HG02571 (cell line): Measurements from ENCODE around the gene KCTD21.
"Not testable (repeated sequence)": the region's sequence is repeated elsewhere in the genome, so short reads cannot be mapped to it uniquely, and the experiment has no call there.

Experiments used
- ATAC-seq: cut with Tn5 transposase; IDR thresholded peaks from one replicate; pipeline ENCODE4 v1.9.1; 2021; ENCODE audit warnings: mild to moderate bottlenecking, moderate library complexity; ENCODE audit not compliant: unreplicated experiment

The KCTD21 gene

DNA sequence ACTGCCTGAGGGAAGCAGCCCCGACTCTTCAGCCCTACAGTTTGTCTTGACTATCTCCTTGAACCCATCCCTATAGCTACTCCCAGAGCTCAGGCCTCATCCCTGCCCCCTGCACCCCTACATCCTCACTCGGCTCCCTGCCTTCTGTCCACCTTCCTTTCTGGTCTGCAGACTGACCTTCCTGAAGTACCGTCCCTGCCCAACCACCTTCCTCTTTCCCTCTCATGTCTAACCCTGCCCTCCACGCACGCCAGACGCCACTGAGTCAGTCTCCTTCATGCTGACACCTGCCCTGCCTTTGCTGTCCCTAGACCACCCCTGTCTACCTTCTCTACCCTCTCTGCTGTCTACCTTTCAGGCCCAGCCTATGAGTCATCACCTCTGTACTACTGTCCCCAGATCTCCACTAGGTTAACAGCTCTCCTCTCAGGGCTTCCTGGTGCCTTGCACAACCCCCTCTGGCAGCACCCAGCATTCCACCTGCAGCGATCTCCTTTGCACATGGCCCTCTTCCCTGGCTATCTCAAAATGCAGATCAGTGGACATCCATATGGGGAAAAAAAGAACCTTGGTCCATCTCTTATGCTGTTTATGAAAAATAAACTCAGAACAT lies 8.9 kb downstream of the KCTD21 start:
- no peak for ATAC-seq

DNA sequence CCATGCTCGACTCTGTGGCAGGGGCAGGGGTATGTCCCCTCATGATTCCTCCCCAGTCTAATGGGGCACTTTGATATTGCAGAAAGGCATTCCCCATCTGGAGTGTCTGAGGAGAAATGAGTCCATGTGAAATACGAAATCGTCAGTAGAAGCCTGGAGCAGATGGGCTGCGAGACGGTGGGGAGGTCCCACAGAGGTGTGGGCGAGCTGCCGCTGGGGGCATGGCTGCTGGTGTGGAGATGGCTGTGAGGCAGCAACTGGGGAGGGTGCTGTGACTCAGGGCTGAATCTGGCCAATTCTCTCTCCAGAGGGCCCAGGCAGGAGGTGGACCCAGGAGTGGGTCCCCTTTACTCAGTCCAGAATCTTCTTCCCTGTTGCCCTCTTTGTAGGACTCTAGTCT lies 11.2 kb downstream of the KCTD21 start:
- no peak for ATAC-seq

DNA sequence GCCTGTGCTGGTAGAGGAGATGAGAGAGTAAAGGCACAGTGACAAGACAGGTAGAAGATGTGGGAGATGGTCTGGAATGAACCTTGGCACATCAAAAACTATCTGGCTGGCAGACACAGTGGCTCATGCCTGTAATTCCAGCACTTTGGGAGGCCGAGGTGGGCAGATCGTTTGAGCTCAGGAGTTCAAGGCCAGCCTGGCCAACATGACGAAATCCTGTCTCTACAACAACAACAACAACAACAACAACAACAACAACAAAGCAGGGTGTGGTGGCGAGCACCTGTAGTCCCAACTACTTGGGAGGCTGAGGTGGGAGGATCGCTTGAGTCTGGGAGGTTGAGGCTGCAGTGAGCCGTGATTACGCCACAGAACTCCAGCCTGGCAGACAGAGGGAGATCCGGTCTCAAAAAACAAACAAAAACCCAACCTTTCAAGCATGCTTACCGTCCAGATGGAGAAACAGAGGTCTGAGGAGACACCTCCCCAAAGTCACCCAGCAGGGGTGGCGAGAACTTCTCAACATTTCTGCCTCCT lies 11.8 kb downstream of the KCTD21 start:
- ATAC-seq, result no peak

DNA sequence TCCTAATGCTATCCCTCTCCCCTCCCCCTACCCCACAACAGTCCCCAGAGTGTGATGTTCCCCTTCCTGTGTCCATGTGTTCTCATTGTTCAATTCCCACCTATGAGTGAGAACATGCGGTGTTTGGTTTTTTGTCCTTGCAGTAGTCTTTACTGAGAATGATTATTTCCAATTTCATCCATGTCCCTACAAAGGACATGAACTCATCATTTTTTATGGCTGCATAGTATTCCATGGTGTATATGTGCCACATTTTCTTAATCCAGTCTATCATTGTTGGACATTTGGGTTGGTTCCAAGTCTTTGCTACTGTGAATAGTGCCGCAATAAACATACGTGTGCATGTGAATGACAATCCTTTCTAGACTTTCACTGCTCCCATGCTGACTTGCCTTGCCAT lies 12.6 kb downstream of the KCTD21 start:
- ATAC-seq, result not testable (repeated sequence)

DNA sequence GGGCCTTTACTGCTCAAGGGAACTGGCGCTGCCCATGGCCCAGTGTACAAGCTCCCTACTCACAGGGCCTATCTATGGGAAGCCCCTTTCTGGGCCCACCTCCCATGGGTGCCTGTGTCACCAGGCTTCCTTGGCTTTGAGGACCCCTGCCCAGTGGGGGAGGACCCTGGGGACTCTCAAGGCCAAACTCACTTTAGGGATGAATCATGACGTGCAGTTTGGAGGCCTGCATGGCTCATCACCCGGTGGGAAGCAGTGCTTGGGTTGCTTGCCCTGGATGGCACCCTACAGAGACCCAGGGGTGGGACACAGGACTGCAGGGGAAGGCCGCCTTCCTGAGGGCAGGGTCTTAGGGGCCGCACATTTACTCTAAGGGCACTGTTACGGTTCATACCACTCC lies 16.5 kb downstream of the KCTD21 start:
- no peak for ATAC-seq

DNA sequence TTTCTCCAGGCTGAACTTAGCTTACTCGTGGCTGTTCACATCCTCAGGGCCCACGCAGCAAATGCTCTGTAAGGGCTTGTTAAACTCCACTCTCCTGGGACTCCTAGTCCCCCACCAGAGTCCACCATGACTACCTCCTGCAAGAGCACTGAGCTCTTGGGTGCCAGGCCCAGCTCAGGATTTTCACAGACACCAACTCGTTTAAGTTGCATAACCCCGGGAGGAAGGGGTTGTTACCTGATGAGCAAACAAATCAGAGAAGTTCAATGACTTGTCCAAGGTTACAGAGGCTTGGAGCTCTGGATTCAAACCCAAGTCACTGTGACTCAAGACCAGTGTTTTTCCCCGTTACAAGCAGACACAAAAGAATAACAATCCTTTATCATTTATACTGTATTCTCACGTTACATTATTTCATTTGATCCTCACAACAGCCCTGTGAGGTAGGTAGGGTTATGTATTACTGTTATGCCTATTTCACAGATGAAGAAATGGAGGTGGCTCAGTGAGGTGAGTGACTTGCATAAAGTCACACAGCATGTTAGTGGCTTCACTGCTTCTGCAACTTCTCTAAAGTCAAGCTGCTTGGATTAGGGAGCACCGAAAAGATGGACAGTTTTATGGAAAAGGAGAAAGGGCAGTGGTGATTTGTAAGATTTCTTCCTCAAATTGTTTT lies 17.4 kb downstream of the KCTD21 start:
- no peak for ATAC-seq

DNA sequence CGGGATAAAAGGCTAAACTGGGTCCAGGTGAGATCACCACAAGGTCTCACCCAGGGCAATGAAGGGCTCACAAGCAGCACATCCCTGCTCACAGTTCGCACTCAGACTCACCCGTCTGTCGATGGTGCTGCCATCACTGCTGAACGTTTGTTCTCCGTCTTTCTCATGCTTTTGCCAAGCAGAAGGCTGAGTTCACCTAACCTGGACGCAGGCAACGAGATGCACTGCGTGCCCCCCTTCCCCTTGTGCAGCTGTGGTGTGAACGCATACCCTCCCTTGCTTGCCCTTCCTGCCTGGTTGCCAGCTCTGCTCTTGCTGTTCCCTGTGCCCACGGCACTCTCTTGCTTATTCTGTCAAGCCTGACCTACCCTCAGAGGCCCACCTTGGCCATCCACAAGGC lies 18.0 kb downstream of the KCTD21 start:
- no peak for ATAC-seq

DNA sequence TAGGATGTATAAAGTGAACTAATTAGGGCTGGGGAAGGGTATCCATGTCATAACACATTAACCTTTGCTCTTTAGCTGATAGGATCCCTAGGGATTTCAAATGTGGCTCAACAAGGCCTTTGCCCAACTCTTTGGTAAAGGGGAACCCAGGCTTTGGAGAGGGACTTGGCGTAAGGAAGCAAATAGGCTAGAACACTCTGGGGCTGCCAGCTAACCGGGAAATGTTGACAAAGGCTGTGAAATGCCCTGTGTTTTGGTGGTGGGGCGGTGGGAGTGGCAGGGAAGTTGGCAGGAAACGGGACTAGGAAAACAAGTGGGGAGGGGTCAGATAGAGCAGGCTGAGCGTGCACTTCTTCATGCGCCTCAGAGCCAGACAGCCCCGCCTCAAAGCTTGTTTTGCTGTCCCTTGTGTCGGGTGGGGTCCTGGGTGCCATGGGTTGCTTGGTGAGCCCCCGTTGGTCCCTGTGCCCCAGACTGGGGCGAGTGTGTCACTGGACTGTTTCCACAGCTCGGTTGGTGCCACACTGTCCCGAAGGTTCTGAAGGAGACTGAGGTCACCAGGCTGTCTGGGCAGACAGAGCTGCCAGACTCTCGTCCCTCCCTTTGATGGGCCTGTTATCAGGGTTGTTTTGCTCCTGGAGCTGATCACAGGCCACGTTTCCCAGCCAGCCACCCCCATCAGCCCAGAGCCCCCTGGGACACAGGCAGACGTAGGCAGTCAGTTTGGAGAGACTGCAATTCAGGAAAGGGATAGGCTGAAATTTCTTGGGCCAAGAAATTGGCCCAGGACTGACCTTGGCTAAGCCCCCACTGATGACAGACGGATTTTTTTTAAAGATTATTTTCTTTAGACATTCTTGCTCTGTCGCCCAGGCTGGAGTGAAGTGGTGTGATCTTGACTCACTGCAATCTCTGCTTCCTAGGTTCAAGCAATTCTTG lies 19.6 kb downstream of the KCTD21 start:
- ATAC-seq, result no peak

DNA sequence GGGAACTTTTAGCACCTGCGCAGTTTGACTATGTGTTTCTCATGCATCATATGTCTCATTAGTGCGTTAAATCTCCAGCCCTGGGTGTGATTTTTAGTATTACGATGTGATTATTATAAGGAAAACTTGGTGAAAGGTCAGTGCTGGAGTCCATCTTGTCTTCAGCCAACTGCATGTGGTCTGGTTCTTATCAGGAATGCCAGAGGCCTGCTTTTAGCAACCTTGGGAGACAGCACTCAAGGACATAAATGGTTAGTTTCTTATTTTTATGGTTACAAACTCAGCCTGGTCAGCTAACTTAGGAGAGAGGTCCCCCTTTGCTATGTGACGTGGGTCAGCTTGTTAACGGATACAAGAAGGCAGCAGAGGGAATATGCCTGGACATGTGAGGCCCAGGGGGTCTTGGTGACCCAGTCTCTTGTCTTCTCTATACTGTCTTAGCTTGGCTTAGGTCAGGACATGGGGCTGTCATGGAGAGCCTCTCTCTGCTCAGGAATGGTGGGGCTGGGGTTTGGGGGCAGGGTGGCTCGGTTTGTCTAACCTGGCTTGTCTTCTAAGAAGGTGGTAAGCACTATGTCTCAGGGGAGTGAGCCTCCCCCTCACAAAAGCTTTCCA lies 21.5 kb downstream of the KCTD21 start:
- ATAC-seq, result no peak

DNA sequence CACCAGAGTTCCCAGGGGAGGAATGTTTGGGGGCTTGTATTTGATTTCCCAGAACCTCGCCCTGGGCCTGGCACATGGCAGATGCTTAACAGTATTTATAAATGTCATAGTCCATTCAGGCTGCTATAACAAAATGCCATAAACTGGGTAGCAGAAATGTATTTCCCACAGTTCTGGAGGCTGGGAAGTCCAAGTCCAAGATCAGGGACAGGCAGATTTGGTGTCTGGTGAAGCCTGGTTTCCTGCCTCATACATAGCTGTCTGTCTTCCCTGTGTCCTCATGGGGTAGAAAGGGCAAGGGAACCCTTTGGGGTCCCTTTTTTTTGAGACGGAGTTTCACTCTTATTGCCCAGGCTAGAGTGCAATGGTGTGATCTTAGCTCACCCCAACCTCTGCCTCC lies 24.0 kb downstream of the KCTD21 start:
- ATAC-seq, result no peak

DNA sequence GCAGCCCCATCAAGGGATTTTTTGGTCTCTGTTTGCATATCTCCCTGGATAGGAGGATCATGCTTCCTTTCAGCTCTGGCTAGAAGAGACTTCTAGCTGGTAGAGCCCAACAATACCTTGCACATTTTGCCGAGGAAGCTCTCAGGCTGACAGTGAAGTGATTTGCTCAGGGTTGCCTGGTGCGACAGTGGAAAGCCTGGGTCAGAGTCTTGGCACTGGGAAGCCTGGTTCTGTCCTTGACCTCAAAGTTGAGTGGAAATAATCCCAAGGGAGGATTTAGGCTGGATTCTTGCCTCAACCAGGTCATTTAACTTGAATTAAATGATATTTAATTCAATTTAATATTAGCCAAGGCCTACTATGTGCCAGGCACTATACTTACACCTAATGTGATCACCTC lies 24.6 kb downstream of the KCTD21 start:
- no peak for ATAC-seq

DNA sequence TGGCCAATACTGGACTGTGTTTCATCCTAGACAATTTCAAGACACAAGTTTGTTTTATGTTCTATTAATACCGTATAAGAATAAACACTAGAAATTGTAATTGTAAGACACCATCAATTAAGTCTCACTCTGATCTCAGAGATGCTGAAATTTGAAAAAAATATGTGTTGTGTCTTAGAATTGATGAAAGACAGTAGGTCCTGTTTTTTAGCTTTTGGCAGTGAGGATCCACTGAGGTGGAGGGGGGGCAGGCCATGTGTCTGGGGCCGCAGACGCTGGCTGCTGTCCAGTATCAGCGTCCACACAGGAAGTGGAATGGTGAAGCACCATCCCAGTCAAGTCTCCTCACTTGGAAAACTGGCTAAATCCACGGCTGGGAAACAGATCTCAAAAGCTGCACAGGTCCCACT lies 26.5 kb downstream of the KCTD21 start:
- no peak for ATAC-seq

DNA sequence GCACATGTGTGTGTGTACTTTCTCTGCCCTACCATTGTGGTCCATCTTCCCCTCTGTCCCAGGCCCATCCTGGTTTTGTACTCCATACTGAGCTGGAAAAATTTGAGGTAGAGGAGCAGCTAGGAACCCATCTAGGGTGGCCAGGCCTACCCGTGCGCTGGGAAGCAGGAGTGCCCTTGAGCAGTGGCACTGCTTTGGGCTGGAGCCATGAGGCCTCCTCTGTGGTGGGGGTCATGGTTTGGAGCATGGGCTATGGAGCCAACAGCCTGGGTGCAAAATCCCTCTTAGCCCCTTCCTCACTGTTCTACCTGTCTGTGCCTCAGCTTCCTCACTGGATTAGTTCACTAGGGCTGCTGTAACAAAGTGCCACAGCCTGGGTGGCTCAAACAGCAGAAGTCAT lies 27.1 kb downstream of the KCTD21 start:
- no peak for ATAC-seq

DNA sequence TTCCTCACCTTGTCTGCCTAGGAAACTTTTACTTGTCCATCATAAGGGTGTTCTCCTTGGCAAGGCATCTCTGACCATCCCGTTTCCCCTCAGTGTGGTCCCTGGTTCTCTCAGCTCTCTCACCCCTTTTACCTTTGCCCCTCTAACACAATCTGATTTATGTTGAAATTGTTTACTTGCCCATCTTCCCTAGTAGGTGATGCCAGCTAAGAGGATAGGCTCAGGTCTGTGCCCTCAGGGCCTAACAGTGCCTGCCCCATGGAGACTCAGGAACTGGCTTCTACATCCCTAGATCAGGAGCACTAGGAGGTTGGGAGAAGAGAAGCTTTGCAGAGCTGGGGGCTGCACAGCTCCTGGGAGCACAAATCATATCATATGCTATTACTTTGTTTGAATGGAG lies 27.9 kb downstream of the KCTD21 start:
- no peak for ATAC-seq

DNA sequence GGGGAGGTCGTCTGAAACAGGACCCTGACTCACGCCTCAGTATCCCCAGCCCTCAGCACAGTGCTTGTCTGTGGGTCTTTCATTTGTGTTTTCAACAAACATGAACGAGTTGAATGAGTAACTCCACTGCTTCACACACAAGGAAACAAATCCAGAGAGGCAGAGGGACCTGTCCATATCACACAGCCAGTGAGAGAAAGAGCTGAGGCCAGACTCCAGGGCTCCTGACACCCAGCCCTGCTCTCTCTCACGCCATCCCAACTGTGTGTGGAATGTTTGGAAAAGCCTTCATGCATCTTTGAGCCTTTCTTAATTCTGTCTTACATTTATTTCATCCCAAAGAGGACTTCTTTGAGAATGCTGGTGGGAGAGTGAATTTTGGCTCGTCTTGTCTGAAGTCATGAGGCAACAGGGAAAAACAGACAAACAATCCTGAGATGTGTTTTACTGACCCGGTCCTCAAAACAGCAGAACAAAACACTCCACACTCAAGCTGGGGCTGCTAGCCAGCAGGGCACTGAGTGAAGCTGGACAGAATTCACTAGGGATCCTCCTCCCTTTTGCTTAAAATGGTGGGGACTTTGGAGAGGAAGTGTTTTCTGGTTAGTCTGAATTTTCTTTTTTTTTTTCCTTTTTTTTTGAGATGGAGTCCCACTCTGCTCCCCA lies 29.3 kb downstream of the KCTD21 start:
- ATAC-seq, result no peak

DNA sequence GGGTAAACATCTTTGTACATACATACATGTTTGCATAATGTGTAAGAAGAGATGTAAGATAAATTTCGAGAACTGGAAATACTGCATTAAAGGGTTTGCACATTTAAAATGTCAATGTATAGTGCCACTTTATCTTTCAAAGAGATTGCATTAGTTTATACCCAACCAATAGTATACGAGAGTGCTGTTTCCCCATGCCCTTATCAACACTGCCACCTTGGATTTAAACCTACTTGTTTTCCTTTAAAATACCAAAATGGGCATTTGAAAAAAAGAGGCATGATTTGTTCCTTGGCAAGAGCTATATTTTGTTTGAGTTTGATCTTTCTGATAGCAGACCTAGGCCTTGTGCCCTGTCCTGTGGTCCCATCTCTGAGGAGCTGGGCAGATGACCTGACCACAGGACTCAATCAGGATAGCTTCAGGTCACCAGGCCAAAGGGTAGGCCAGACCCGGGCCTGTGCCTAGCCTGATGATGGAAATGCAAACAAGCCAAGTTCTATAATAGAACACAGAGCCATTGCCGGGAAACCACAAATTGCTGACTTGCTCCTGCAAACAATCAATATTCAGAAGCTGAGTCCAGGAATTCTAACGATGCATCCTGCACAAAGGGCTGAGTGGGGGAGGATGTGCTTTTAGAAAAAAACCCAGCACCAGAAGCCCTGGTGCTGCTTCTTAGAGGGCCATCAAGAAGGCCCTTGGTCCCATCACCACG lies 32.1 kb downstream of the KCTD21 start:
- ATAC-seq, result no peak

DNA sequence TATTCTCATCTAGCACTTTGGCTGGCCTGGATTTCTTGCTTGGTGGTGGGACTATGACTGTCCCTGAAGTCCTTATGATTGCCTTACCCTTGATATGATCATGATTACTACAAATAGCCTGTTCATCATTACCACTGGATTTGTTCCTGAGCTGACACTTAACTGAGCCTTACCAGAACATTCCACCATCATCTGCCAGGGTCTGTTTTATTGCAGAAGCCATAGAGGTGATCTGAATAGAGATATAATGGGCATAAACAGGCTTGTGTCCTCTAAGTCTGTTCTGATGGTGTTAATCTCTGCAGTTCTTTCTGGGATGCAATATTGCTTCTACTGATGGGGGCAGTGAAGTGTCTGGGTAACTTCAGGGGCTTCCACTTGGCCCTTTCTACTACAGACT lies 36.6 kb downstream of the KCTD21 start:
- no peak for ATAC-seq

DNA sequence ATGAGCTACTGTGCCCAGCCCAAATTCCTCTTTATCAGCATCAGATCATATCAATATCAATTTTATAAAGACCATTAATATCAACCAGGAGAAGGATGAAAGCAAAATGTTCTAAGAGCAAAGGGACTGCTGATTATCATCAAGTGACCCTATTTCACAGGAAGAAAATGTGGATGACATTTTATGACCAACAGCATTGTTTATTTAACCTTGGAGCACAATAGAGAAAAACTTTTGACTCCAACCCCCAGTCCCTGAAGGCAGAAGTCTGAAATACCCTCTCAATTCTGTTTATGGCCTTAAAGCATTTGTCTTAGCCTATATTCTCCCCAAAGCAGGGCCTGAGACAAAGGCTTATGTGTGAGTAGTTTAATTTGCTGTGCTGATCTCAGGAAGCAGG lies 37.7 kb downstream of the KCTD21 start:
- ATAC-seq, result no peak

DNA sequence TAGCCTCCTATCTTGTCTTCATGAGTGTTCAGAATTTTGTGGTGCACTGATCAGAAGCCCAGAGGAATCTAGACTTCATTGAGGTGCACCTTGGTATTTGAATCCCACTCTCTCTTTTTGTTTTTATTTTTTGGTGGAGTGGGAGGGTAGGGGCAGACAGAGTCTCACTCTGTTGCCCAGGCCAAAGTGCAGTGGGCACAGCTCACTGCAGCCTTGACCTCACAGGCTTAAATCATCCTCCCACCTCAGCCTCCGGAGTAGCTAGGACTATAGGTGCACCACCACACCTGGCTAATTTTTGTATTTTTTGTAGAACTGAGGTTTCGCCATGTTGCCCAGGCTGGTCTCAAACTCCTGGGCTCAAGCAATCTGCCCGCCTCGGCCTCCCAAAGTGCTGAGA lies 38.1 kb downstream of the KCTD21 start:
- ATAC-seq, result no peak

DNA sequence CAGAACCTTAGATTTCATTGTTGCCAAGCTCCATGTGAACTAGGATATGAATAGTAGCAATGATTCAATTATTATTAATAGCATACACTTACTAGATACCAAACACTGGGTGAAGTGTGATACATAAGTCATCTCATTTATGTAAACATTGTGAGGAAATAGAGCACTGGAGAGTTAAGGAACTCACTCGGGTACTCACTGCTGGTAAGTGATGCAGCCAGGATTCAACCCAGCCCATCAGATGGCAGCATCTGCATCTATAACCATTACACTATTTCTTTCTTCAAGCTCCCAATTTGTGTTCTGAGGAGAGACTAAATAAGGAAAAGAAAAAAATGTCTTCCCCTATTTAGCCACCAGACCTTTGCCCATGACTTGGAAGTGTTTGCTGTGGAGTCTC lies 38.8 kb downstream of the KCTD21 start:
- ATAC-seq, result no peak
